ENCODE data around the gene TRIM56. TPM values are rescaled to one million over a fixed set of nuclear protein-coding genes. Genes with fewer than 3 reads are reported as not detected.

Gene TRIM56
- total and polyA plus RNA-seq, 2 donors from 2014 or later: 6.9 to 54.5 TPM

DNA sequence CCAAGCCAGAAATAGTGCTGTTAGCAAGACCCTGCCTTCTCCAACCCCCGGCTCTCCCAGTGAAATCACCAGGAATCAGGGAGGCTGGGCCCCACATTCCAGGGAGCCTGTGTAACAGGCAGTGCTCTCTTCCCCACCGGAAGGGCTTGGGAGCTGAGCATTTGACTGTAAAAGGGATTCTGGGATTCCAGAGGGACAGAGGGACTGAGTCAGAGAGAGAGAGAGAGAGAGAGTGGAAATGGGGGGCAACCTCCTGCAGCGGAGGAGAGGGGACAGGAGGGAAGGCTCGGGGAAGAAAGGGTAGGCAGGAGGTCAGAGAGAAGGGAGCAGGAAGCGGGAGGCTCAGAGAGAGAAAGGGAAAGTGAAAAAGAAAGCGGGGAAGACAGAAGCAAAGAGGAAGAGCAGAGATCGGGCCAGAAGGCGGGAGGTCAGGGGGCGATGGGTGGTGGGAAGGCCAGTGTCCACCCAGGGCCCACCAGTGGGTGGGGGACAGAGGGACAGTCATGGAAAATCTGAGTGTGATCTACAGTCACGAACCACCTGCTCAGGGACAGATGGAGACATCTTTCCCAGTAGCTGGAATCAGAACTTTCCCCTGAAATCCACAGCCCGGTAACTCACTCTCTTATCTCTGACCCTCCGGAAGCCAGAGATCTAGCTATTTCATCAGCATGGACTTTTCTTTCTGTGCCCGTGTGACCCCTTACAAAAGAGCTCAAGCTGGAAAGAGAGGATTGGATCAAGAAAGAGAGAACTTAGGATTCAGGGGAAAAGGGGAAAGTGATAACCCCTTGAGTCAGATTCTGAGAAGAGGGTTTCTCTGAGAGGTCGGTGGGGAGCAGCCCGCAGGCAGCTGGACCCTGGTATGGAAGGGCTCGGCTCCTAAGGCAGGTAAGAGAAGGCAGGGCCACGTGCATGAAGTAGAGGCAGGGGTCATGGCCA lies 37.0 kb downstream of the TRIM56 start:
- TF ChIP-seq, protein P1, sequence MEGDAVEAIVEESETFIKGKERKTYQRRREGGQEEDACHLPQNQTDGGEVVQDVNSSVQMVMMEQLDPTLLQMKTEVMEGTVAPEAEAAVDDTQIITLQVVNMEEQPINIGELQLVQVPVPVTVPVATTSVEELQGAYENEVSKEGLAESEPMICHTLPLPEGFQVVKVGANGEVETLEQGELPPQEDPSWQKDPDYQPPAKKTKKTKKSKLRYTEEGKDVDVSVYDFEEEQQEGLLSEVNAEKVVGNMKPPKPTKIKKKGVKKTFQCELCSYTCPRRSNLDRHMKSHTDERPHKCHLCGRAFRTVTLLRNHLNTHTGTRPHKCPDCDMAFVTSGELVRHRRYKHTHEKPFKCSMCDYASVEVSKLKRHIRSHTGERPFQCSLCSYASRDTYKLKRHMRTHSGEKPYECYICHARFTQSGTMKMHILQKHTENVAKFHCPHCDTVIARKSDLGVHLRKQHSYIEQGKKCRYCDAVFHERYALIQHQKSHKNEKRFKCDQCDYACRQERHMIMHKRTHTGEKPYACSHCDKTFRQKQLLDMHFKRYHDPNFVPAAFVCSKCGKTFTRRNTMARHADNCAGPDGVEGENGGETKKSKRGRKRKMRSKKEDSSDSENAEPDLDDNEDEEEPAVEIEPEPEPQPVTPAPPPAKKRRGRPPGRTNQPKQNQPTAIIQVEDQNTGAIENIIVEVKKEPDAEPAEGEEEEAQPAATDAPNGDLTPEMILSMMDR (IDR thresholded peaks at IDR 0.05; ENCODE audit: borderline replicate concordance, extremely low read depth, insufficient read depth): no peak
- intact Hi-C loops (cut with DNase I): no loop called here
- H3K4me1 ChIP-seq (ENCODE audit: control insufficient read depth in 2 of 3, insufficient read depth in 2 of 3, low read depth in 1 of 3, low read length in 3 of 3): peaks cover 0 to 18% (median 7%) of the 10 kb centered on the region in 3 donors
- peak overlapping the region in 2 of 3 donors; percentile 17 to 28 for H3K9ac ChIP-seq (ENCODE audit: low read length in 3 of 3)
- FAIRE-seq (no peak), DNase-seq (peak; percentile 76 to 97 (median 90))
- peak overlapping the region in 2 of 3 donors; percentile 14 to 28 for H3K4me3 ChIP-seq (ENCODE audit: low read length in 3 of 3)
- no peaks in the 10 kb centered on the region for H3K9me3 ChIP-seq (ENCODE audit: control insufficient read depth in 2 of 3, insufficient read depth in 1 of 3, low read length in 3 of 3)
- H3K27me3 ChIP-seq (ENCODE audit: control insufficient read depth, insufficient read depth, low read length): no peaks in the 10 kb centered on the region
- H3K27ac ChIP-seq (ENCODE audit: low read depth in 2 of 2, low read length in 2 of 2): peak overlapping the region; percentile 49 to 93
- H3K36me3 ChIP-seq (ENCODE audit: control insufficient read depth in 2 of 3, insufficient read depth in 3 of 3, low read length in 3 of 3): no peaks in the 10 kb centered on the region

DNA sequence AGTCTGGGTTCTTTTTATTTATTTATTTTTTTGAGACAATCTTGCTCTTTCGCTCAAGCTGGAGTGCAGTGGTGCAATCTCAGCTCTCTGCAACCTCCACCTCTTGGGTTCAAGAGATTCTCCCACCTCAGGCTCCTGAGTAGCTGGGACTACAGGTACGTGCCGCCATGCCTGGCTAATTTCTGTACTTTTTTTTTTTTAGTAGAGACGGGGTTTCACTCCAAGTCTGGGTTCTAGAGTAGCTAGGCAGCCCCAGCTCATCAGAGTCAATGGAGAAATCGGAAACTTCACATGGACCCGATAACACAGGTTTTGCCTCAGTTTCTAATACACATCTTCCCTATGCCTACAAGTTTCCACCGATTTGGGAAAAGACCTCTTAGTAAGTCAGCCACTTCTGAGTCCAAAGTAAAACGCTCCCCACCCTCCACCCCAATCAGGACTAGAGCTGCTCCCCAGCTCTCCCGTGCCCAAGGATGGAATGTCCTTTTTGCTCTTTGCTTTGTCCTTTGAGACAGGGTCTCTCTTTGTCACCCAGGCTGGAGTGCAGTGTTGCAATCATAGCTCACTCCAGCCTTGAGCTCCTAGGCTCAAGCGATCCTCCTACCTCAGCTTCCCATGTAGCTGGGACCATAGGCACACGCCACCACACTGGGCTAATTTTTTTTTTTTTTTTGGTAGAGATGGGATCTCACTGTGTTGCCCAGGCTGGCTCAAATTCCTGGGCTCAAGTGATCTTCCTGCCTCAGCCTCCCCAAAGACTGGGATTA lies 37.8 kb downstream of the TRIM56 start:
- TF ChIP-seq, protein P1 (IDR thresholded peaks at IDR 0.05; ENCODE audit: borderline replicate concordance, extremely low read depth, insufficient read depth): no peak
- intact Hi-C loops (cut with DNase I): no loop called here
- DNase-seq (no peak), FAIRE-seq (no peak)
- Histone ChIP-seq H3K9ac (ENCODE audit: low read length in 3 of 3) (no peak overlapping the region), H3K27me3 (ENCODE audit: control insufficient read depth, insufficient read depth, low read length) (no peaks in the 10 kb centered on the region), H3K9me3 (ENCODE audit: control insufficient read depth in 2 of 3, insufficient read depth in 1 of 3, low read length in 3 of 3) (no peaks in the 10 kb centered on the region), H3K4me3 (ENCODE audit: low read length in 3 of 3) (no peak overlapping the region), H3K27ac (ENCODE audit: low read depth in 2 of 2, low read length in 2 of 2) (peak overlapping the region; percentile 49 to 93), H3K36me3 (ENCODE audit: control insufficient read depth in 2 of 3, insufficient read depth in 3 of 3, low read length in 3 of 3) (no peaks in the 10 kb centered on the region), H3K4me1 (ENCODE audit: control insufficient read depth in 2 of 3, insufficient read depth in 2 of 3, low read depth in 1 of 3, low read length in 3 of 3) (peaks cover 0 to 19% (median 7%) of the 10 kb centered on the region in 3 donors)

DNA sequence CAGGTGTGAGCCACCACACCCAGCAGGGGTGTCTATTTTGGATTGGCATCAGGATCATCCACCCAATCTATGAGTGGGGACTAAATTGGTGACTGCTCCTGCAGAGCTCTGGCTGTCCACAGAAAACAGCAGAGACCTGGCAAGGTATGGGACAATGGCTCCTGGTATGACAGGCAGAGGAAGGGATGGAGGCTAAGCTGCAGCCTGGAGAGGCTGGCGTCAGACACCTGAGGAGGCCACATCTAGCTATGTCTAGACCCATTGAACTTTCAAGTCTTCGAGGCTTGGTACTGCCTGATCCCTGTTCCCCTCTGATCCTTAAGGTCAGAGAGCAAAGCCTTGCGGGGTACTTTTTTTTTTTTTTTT lies 38.4 kb downstream of the TRIM56 start:
- TF ChIP-seq, protein P1 (IDR thresholded peaks at IDR 0.05; ENCODE audit: borderline replicate concordance, extremely low read depth, insufficient read depth): no peak
- intact Hi-C loops (cut with DNase I): no loop called here
- H3K4me3 ChIP-seq (ENCODE audit: low read length in 3 of 3): no peak overlapping the region
- H3K9me3 ChIP-seq (ENCODE audit: control insufficient read depth in 2 of 3, insufficient read depth in 1 of 3, low read length in 3 of 3): no peaks in the 10 kb centered on the region
- H3K27me3 ChIP-seq (ENCODE audit: control insufficient read depth, insufficient read depth, low read length): no peaks in the 10 kb centered on the region
- H3K4me1 ChIP-seq (ENCODE audit: control insufficient read depth in 2 of 3, insufficient read depth in 2 of 3, low read depth in 1 of 3, low read length in 3 of 3): peaks cover 0 to 19% (median 7%) of the 10 kb centered on the region in 3 donors
- H3K9ac ChIP-seq (ENCODE audit: low read length in 3 of 3): no peak overlapping the region
- no peak for FAIRE-seq
- no peaks in the 10 kb centered on the region for H3K36me3 ChIP-seq (ENCODE audit: control insufficient read depth in 2 of 3, insufficient read depth in 3 of 3, low read length in 3 of 3)
- no peak overlapping the region for H3K27ac ChIP-seq (ENCODE audit: low read depth in 2 of 2, low read length in 2 of 2)
- no peak for DNase-seq
